ENCODE measurements around the gene ABHD16A. TPM values are rescaled to one million over a fixed set of nuclear protein-coding genes. Genes with fewer than 3 reads are reported as not detected.

Gene ABHD16A
- total and polyA plus RNA-seq, 2 of the 13 experiments (the other 11 are each of a cell fraction or from before 2014, with no cell fraction given) = 43.5 to 45.4 TPM

DNA sequence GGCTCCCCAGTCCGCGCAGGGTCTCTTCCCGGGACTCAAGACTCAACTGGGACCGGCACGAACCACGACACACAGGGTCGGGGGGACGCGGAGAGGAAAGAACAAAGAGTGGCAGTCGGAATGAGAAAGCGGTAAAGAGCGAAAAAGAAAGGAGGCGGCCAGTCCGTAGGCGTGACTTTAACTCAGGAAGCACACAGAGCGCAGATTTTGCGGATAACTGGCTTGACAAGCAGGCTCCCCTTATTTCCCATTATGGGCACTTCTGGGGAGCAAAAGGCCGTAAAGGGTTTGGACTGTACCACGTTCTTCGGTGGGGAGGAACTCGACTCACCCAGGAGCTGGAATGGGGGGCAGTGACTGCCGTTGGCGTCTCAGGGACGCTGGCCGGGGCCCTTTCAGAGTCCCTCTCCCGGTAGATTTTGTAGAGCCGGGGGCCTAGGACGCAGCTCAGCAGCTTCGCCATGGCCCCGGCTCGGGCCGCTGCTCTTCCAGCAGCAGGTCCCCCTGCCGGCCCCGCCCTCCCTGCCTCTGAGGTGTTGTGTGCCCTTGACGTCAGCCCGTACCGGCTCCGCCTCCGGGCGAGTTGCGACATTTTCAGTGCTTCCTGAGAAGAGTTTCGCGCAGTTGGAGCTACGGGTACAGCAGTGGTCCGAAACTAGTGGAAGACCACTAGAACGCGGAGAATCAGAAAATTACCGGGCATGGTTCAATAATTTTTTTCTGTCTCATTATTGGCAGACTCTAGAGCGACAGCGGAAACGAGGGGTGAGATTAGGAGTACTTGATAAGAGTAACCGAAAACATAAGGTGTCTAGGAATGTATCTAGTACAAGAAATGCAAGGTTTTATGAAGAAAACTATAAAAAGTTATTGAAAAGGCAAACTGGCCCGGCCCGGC, at the start of gene ABHD16A (continued):
- TF ChIP-seq, protein P1, sequence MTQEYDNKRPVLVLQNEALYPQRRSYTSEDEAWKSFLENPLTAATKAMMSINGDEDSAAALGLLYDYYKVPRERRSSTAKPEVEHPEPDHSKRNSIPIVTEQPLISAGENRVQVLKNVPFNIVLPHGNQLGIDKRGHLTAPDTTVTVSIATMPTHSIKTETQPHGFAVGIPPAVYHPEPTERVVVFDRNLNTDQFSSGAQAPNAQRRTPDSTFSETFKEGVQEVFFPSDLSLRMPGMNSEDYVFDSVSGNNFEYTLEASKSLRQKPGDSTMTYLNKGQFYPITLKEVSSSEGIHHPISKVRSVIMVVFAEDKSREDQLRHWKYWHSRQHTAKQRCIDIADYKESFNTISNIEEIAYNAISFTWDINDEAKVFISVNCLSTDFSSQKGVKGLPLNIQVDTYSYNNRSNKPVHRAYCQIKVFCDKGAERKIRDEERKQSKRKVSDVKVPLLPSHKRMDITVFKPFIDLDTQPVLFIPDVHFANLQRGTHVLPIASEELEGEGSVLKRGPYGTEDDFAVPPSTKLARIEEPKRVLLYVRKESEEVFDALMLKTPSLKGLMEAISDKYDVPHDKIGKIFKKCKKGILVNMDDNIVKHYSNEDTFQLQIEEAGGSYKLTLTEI (CRISPR knock-in tag; conservative IDR thresholded peaks at IDR 0.05) = no peak
- TF ChIP-seq CCDC6 (CRISPR knock-in tag; IDR thresholded peaks at IDR 0.05) (peak; percentile 84; the same call in 1 of the 2 replicates), AGO2 (optimal IDR thresholded peaks at IDR 0.05; ENCODE audit: low read depth, low read length) (peak; percentile 29), ZNF136 (CRISPR knock-in tag; IDR thresholded peaks at IDR 0.05; ENCODE audit: low read depth) (peak; percentile 77; the same call in 1 of the 2 replicates), ISX (CRISPR knock-in tag; conservative IDR thresholded peaks at IDR 0.05) (0 out of 2 replicates have a peak, but pooled peaks have one; percentile 69), MEIS1 (CRISPR knock-in tag; IDR thresholded peaks at IDR 0.05; ENCODE audit: borderline replicate concordance) (no peak), ZBTB7A (CRISPR knock-in tag; IDR thresholded peaks at IDR 0.05) (no peak), TOE1 (CRISPR knock-in tag; IDR thresholded peaks at IDR 0.05) (peak; percentile 76; the same call in 1 of the 2 replicates), SRSF4 (IDR thresholded peaks at IDR 0.05; ENCODE audit: low read depth, low read length, poor library complexity, severe bottlenecking) (no peak), KDM4B (CRISPR knock-in tag; IDR thresholded peaks at IDR 0.05) (peak; percentile 28; the same call in 1 of the 2 replicates), RCOR2 (CRISPR knock-in tag; IDR thresholded peaks at IDR 0.05) (no peak; the same call in 1 of the 2 replicates), SIX1 (CRISPR knock-in tag; IDR thresholded peaks at IDR 0.05; ENCODE audit: borderline replicate concordance) (no peak; the same call in 1 of the 2 replicates), NONO (IDR thresholded peaks at IDR 0.05) (no peak), NONO (CRISPR knock-in tag; conservative IDR thresholded peaks at IDR 0.05) (peak; percentile 94), HNF4G (IDR thresholded peaks at IDR 0.05; ENCODE audit: borderline replicate concordance, low read depth, low read length) (peak; percentile 63; the same call in 1 of the 2 replicates), HNF4G (CRISPR knock-in tag; IDR thresholded peaks at IDR 0.05; ENCODE audit: borderline replicate concordance, low read depth) (0 out of 2 replicates have a peak, but pooled peaks have one; percentile 35), GATAD2A (CRISPR knock-in tag; IDR thresholded peaks at IDR 0.05) (peak; percentile 85), PHF20 (CRISPR knock-in tag; IDR thresholded peaks at IDR 0.05) (peak; percentile 88), ZNF337 (CRISPR knock-in tag; IDR thresholded peaks at IDR 0.05; ENCODE audit: borderline replicate concordance, low read depth) (no peak)
- TF ChIP-seq, protein P2, sequence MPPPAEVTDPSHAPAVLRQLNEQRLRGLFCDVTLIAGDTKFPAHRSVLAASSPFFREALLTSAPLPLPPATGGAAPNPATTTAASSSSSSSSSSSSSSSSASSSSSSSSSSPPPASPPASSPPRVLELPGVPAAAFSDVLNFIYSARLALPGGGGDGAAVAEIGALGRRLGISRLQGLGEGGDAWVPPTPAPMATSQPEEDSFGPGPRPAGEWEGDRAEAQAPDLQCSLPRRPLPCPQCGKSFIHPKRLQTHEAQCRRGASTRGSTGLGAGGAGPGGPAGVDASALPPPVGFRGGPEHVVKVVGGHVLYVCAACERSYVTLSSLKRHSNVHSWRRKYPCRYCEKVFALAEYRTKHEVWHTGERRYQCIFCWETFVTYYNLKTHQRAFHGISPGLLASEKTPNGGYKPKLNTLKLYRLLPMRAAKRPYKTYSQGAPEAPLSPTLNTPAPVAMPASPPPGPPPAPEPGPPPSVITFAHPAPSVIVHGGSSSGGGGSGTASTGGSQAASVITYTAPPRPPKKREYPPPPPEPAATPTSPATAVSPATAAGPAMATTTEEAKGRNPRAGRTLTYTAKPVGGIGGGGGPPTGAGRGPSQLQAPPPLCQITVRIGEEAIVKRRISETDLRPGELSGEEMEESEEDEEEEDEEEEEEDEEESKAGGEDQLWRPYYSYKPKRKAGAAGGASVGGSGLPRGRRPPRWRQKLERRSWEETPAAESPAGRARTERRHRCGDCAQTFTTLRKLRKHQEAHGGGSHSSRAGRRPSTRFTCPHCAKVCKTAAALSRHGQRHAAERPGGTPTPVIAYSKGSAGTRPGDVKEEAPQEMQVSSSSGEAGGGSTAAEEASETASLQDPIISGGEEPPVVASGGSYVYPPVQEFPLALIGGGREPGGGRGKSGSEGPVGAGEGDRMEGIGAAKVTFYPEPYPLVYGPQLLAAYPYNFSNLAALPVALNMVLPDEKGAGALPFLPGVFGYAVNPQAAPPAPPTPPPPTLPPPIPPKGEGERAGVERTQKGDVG (CRISPR knock-in tag; IDR thresholded peaks at IDR 0.05; ENCODE audit: borderline replicate concordance) = no peak
- TF ChIP-seq, protein P3, sequence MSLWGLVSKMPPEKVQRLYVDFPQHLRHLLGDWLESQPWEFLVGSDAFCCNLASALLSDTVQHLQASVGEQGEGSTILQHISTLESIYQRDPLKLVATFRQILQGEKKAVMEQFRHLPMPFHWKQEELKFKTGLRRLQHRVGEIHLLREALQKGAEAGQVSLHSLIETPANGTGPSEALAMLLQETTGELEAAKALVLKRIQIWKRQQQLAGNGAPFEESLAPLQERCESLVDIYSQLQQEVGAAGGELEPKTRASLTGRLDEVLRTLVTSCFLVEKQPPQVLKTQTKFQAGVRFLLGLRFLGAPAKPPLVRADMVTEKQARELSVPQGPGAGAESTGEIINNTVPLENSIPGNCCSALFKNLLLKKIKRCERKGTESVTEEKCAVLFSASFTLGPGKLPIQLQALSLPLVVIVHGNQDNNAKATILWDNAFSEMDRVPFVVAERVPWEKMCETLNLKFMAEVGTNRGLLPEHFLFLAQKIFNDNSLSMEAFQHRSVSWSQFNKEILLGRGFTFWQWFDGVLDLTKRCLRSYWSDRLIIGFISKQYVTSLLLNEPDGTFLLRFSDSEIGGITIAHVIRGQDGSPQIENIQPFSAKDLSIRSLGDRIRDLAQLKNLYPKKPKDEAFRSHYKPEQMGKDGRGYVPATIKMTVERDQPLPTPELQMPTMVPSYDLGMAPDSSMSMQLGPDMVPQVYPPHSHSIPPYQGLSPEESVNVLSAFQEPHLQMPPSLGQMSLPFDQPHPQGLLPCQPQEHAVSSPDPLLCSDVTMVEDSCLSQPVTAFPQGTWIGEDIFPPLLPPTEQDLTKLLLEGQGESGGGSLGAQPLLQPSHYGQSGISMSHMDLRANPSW (CRISPR knock-in tag; IDR thresholded peaks at IDR 0.05; ENCODE audit: borderline replicate concordance) = no peak; the same call in 1 of the 2 replicates
